ENCODE results near the gene CLDN20. TPM values are rescaled to one million over a fixed set of nuclear protein-coding genes. Genes with fewer than 3 reads are reported as not detected.

Gene CLDN20
- total RNA-seq, 3 donors from 2014 or later: not detected

DNA sequence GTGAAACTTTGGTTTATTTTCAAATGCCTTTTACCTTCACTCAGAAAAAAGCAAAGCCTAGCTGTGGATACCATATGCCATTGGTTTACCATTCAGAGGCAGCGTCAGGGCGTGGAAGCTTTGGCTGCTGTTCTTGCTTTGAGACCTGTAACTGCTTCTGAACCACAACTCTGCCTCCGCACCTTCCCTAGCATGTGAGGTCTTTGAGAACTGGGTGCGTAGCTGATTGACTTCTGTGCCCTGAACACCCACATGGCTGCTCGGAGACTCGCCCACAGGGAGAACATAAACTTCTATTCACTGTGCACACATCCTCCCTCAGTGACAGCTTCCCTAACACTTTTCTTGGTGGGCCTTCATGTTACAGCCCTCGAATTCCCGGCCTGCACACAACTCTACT lies 11.2 kb upstream of the CLDN20 start:
- no peak for ATAC-seq
- no peak for TF ChIP-seq CTCF (IDR thresholded peaks at IDR 0.05)
- Histone ChIP-seq H3K36me3 (ENCODE audit: low read depth) (peaks cover 6% of the 10 kb centered on the region), H3K4me3 (no peak overlapping the region), H3K4me1 (ENCODE audit: low read depth) (no peaks in the 10 kb centered on the region), H3K9me3 (no peaks in the 10 kb centered on the region)
- intact Hi-C loops (cut with DNase I, micrococcal nuclease): loop anchor here in 1 of 2 donors (5.0 kb wide), 1 partner anchor 75 kb away; no protein-coding TSS in a partner anchor
- DNase-seq: no peak

DNA sequence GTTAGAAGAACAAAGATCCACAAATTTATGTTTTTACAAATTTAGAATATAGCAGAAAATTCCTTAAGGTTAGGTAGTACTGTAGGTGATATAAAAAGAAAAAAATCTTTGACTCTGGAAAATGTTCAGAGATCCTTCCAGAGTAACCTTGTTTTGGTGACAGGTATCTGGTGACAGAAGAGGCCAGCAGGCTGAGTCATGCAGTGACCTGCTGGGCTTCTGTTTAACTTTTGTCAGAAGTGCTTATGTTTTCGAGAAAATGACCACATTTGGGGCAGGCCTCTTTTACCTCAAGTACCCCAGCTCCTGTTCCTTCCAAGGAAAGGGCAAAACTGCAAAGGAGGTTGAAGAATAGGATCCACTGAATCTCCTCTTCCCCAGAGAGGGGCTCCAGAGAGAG lies 10.5 kb upstream of the CLDN20 start:
- Histone ChIP-seq H3K9me3 (no peaks in the 10 kb centered on the region), H3K4me3 (no peak overlapping the region), H3K36me3 (ENCODE audit: low read depth) (peaks cover 6% of the 10 kb centered on the region), H3K4me1 (ENCODE audit: low read depth) (no peaks in the 10 kb centered on the region)
- intact Hi-C loops (cut with DNase I, micrococcal nuclease): loop anchor here in 1 of 2 donors (5.0 kb wide), 1 partner anchor 76 kb away; no protein-coding TSS in a partner anchor
- ATAC-seq: no peak
- DNase-seq: no peak
- TF ChIP-seq CTCF (IDR thresholded peaks at IDR 0.05): no peak

DNA sequence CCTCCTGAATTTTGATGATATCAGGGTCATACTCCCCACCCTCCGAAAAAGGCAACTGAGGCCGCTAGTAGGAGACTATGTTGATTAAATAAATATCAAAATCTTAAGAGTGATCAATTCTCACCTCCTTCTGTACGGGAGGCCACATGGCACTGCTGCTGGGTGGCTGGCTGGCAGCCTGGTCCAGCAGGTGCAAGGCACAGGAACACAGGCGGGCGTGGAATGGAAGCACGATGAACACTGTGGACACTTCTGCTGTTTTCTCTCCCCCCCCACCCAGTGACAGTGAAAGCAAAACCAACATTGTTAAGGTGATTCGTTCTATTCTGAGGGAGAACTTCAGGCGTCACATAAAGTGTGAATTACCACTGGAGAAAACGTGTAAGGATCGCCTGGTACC lies 9.7 kb upstream of the CLDN20 start:
- Histone ChIP-seq H3K36me3 (ENCODE audit: low read depth) (peaks cover 6% of the 10 kb centered on the region), H3K9me3 (no peaks in the 10 kb centered on the region), H3K4me3 (no peak overlapping the region), H3K4me1 (ENCODE audit: low read depth) (no peaks in the 10 kb centered on the region)
- ATAC-seq (no peak), DNase-seq (no peak)
- no peak for TF ChIP-seq CTCF (IDR thresholded peaks at IDR 0.05)
- intact Hi-C loops (cut with DNase I, micrococcal nuclease): loop anchor here in 1 of 2 donors (5.0 kb wide), 1 partner anchor 77 kb away; no protein-coding TSS in a partner anchor

DNA sequence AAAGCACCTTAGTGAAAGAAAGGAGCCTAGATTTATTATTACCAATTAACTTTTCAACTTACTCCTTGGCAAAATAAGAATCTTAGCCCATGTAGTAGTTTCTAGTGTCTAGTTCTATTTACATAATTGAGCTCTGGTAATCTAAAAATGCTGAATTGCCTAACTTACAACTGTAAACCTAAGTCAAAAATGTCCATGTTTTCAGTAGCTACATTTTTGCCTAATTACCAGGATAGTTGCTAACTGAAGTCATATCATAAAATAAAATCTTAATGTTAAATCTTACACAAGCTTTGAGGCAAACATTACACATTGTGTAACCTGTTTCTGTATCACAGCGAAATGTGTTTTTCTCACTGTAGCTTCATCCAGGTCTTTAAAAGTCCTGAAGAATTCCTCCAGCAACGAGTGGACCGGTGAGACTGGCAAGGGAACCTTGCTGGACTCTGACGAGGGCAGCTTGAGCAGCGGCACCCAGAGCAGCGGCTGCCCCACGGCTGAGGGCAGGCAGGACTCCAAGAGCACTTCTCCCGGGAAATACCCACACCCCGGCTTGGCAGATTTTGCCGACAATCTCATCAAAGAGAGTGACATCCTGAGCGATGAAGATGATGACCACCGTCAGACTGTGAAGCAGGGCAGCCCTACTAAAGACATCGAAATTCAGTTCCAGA lies 7.6 kb upstream of the CLDN20 start:
- ATAC-seq: no peak

DNA sequence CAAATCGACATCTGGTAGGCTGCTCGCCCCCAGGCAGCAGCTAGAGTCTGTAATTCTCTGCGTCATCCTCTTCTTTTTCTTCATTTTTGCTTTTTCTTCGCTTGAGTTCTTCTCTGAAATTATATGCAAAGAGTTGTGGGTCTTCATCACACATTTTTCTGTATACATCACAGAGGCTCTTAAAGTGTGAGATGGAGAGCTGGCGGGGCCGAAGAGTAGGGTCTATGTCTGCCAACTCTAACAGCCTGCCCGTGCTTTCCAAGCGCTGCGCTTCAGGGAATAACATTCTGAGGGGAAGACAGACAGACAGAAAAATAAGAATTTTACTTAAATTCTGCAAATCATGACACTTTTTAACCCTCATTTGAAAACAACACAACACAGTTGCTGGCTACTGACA lies 6.0 kb upstream of the CLDN20 start:
- no peak for ATAC-seq
- Histone ChIP-seq H3K9me3 (no peaks in the 10 kb centered on the region), H3K4me1 (ENCODE audit: low read depth) (no peaks in the 10 kb centered on the region), H3K4me3 (no peak overlapping the region), H3K36me3 (ENCODE audit: low read depth) (peaks cover 6% of the 10 kb centered on the region)
- TF ChIP-seq CTCF (IDR thresholded peaks at IDR 0.05): no peak
- DNase-seq: no peak
- intact Hi-C loops (cut with DNase I, micrococcal nuclease): no loop called here

More for the DNA sequence above, 7.6 kb upstream of the CLDN20 start:
- Histone ChIP-seq H3K9me3 (no peaks in the 10 kb centered on the region), H3K4me3 (no peak overlapping the region), H3K4me1 (ENCODE audit: low read depth) (no peaks in the 10 kb centered on the region), H3K36me3 (ENCODE audit: low read depth) (peaks cover 6% of the 10 kb centered on the region)
- intact Hi-C loops (cut with DNase I, micrococcal nuclease): no loop called here
- no peak for DNase-seq
- no peak for TF ChIP-seq CTCF (IDR thresholded peaks at IDR 0.05)

All from mucosa of descending colon (tissue), 3 donors.